GM21528 (cell line): Measurements from ENCODE around the gene LRRC55.
"Not testable (repeated sequence)": the region's sequence is repeated elsewhere in the genome, so short reads cannot be mapped to it uniquely, and the experiment has no call there.

Experiments used
- ATAC-seq: cut with Tn5 transposase; IDR thresholded peaks from one replicate; pipeline ENCODE4 v1.9.1; 2021; ENCODE audit warnings: mild to moderate bottlenecking, moderate library complexity; ENCODE audit not compliant: unreplicated experiment, low FRiP score

Gene LRRC55

DNA sequence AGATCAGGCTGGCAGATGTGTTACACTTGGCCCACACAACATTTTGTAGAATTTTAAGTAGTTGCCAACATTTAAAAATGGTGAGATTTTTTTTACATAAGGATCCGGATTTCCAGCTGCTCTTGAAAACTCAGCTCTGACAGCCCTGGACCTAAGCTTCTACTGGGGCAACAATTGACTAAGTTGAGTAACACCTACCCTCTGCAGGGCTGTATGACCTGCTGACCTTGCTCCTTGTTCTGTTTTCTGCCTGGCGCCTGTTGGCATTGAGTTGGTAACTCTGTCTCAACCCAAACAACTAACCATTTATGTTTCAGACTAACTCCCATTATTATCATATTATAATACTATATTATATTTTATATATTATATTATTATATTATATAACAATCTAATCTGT is 21.1 kb upstream of the LRRC55 start:
- ATAC-seq: no peak

- no peak for ATAC-seq
These were observed 20.4 kb upstream of the LRRC55 start for GRCh38 chr11:57161351-57161750.

DNA sequence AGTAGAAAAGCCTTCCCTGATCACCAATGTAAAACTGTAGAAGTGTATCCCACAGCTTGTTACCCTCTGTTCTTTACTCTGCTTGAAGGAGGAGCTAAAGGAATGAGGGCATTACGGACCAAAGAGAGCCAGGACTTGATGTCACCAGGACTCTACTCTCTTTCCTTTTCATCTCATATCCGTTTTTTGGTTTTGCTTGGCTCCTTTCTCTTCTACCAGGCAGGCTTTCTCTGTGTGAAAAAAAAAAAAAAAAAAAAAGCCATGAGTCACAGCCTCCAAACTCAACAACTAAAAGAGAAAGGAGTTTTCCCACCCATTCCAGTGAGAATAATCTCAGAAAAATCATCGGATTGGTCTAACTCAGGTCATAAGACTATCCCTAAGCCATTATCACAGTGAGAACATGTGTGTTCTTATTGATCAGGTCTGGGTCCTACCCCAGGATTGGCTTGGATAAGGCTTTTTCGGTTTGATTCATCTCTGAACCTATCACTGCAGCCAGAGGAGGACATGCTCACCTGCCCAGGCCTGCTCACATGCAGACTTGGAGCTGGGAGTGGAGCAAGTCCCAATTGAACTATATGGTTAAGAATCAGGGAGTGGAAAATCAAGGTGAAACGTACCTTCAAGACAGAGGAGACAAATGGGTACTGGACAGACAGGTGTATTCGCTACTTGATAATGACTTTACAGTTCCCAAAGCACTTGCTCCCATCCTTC is 19.4 kb upstream of the LRRC55 start:
- no peak for ATAC-seq

GRCh38 chr11:57163160-57163868 is 18.4 kb upstream of the LRRC55 start:
- ATAC-seq: no peak

GRCh38 chr11:57164317-57164716 is 17.4 kb upstream of the LRRC55 start:
- no peak for ATAC-seq

- no peak for ATAC-seq
These were observed 14.5 kb upstream of the LRRC55 start for GRCh38 chr11:57167125-57167846.

DNA sequence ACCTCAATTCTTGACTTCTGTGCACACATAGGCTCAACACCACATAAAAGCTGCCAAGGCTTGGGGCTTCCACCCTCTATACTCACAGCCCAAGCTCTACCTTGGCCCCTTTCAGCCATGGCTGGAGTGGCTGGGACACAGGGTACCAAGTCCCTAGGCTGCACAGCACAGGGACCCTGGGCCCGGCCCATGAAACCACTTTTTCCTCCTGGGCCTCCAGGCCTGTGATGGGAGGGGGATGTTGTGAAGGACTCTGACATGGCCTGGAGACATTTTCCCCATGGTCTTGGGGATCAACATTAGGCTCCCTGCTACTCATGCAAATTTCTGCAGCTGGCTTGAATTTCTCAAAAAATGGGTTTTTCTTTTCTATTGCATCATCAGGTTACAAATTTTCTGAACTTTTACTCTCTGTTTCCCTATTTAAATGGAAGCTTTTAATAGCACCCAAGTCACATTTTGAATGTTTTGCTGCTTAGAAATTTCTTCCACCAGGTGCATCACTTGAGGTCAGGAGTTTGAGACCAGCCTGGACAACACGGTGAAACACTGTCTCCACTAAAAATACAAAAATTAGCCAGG is 11.9 kb upstream of the LRRC55 start:
- ATAC-seq: not testable (repeated sequence)

DNA sequence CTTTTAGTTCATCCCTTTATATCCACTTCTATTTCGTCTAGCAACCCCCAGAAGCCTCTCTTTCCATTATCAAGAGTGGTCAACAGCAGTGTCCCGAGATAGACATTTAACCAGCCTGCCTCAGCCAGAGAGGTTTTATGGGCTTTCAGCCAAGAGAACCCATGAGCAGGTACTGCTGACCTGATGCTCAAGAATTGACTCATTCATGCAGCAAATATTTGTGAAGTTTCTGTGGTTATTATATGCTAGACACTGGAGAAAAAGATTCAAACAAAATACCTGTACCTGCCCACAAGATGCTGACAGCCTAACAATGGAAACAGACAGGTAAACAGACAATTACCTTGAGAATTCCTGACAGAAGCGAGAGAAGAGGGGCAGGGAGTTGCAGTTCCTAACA is 9.7 kb upstream of the LRRC55 start:
- ATAC-seq: no peak

DNA sequence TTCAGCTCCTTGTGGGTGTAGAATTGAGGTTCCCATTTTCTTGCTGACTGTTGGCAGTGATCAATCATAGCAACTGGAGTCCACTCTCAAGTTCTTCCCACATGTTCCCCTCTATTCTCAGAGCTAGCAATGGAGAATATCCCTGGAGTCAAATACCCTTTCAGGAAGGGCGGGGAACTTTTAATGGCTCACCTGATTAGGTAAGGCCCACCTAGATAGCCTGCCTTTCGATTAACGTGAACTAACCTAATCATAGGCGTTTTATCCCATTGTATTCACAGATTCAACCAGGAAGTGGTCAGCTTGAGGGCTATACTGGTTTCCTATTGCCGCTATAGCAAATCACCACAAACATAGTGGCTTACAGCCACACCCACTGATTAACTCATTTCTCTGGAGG is 7.1 kb upstream of the LRRC55 start:
- ATAC-seq: no peak

DNA sequence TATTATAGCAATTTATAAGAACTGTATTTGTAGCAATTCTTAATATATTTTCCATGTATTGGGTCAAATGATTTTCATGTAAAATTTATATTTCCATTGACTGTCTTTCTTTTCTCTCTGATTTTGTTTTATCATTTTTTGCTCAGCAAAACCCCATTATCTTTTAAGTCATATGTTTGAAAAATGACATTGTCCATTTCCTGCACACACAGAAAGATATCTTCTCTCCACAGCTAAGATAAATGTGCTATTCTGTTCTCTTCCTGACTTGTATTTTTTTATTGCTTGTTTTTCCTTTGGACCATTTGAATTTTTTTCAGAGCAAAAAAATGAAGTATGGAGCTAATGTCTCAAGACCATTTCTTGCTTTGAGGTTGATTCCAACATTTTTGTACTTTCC is 6.3 kb upstream of the LRRC55 start:
- no peak for ATAC-seq

DNA sequence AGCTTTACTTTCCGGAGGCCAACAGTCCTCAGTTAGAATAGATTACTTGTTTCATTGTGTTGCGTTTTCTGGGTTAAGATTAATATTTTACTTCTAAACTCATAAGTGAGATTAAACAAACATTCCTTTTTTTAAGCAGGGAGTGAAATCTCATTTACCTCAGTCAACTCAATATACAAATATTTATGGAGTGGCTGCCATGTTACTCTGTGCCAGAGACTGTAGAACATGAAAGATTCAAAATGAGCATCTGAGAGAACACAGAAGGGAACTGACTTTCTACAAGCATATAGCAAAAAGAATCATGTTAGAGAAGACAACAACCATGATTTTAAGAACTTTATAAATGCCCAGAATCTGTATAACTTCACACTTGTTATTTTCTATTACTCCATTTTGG is 3.4 kb upstream of the LRRC55 start:
- ATAC-seq: no peak

- no peak for ATAC-seq
These were observed 2.1 kb upstream of the LRRC55 start for GRCh38 chr11:57179681-57180080.

DNA sequence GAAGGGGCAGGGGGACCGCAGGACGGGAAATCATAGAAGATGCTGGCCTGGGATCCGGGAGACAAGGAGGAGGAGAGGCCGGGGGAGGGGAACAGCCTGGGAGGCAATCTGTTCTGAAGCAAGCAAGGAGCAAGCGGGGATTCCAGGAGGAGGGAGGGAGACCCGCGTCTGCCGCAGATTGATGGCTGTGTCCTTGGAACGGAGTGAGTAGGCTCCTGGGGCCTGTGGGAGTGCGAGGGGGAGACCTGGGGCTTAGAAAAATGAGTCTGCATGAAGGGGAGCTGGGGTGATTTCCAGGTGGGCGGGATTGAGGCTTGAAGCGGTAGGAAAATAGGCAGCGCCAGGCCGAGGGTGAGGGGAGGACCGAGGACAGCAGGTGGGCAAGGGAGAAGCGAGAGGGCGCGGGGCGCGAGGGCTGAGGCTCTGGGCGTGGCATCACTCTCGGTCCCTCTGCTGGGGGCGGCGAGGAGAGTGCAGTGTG is 1.6 kb upstream of the LRRC55 start:
- ATAC-seq: no peak

- no peak for ATAC-seq
These were observed 789 bp upstream of the LRRC55 start for GRCh38 chr11:57180964-57181363.

DNA sequence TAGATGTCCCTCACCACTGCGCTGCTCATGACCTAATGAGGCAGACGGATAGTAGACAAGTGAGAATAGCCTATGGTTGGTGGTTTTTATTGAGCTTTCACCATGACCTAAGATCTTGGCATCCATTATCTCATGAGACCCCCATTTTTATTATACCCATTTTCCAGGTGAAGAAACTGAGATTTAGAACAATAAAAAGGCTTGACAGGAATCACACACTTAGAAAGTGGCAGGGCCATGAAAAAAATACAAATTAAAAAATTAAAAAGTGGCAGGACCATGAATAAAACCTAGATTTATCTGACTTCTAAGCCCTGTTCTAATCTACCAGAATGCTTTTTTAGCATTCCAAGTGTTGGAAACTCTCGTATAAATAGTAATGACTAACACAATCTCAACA is 1.1 kb downstream of the LRRC55 start:
- ATAC-seq: no peak

- ATAC-seq: no peak
These were observed 8.8 kb downstream of the LRRC55 start for GRCh38 chr11:57190548-57190947.

GRCh38 chr11:57191311-57192219 is 9.8 kb downstream of the LRRC55 start:
- no peak for ATAC-seq

GRCh38 chr11:57192316-57192715 is 10.6 kb downstream of the LRRC55 start:
- no peak for ATAC-seq

DNA sequence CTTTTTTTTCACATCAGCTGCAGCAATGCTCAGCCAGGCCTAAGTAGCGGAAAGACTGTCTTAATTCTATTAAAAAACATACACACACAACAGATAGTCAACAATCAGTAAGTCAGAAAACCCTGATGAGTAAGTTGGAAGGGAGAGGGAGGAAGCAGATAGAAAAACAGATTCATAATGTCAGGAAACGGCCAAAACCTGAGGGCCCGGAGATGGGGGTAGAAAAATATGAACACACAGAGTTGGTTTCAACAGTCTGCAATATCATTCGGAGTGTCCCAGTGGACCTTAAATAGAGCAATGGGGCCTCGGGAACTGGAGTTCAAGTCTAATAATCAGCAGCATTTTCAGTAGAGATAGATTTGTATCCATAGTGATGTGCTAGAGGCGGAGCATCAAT is 14.8 kb downstream of the LRRC55 start:
- ATAC-seq: no peak

GRCh38 chr11:57197762-57198161 is 16.0 kb downstream of the LRRC55 start:
- ATAC-seq: no peak
